Hematopoietic multipotent progenitor cell (in vitro differentiated cells): Measurements from ENCODE around the gene SMO. TPM values are rescaled to one million over a fixed set of nuclear protein-coding genes. Genes with fewer than 3 reads are reported as not detected.

Experiments
- DNase-seq, 3 donors: peaks; one replicate each; pipeline ENCODE4 v3.0.0-alpha.2; 2011 to 2015; ENCODE audit warnings: low read depth in 2 of 3, low spot score in 2 of 3
- total RNA-seq: library from RNA; depleted of rRNA; stranded (reverse); fragments of >200 nt; gene quantifications from one replicate; pipeline ENCODE4 v1.2.3, GENCODE V29; 2012

The SMO gene
- total RNA-seq, result 33.1 TPM

DNA sequence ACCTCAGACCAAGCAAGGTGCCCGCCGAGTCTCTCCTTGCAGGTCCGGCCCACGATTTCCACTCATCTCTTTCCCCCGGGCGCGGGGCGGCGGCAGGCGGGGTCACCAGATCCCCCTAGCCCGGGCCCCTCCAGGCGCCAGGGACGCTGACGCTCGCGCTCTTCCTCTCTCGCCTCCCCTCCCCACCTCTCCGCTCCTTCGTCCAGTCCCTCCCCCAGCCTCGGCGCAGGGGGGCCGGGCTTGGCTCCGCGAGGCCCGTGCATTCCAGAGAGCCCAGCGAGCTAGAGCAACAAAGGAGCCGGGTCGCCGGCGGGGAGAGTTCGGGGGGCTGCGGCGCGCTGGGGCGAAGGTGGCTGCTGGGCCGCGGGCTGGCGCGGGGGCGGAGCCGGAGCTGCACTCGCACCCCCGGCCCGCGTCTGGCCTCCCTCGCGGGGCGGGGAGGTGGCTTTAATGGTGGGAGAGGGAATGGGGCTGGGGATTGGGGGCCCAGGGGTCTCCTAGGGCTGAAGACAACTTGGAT lies at the start of gene SMO:
SMO (plus strand) TSS at position 262 of the 520 bp plus-strand sequence. CDS start 519 bp downstream, outside the sequence.
- DNase-seq, result peak in 2 of 3 donors; percentile 50 to 60

DNA sequence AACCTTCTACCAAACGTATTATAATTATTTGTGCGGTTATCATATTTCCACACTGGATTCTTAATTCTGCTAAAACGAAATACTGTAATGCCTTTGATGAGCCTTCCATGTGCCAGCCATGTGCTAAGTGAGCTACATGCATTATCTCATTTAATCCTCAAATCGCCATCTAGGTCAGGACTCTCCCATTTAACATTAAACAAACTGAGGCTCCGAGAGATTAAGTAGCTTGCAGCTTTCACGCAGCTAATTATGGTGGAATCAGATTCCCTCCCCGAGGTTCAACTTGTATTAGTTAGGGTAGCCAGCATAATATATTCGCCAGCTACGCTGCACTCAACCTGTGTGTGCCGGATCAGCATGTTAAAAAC lies 44.7 kb upstream of the SMO start:
- DNase-seq, result no peak

DNA sequence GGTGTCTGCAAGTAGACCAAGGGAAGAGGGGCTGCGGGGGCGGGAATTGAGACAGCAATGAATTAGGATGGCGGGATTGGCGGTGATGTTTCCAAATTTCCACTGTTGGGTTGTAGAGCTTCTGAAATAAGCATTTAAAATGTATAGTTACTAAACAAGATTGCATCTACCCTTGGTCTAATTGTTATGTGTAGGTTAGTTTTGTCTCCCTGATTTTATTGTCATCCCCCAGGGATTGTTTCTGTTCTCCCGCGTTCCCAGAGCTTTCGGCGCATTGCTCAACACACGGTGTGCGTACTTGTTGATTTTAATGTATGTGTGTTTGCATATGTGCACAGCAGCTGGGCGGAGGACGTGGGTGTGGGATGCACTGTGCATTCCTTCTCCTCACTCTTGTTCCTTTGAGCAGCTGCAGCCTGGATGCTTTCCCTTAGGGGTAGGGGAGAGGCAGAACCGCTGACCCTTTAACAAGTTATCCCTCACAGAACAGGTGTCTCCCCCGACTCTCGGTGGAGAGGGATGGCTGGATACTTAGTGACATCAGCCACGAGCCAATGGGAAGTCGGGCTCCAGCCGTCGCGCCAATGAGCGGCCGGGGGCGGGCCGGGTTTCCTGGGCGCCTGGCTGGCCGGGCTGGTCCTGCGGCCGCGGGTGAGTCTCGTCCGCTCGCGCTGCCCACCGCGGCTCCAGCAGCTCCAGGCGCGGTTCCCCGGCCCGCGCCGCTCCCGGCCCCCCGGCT lies 44.2 kb upstream of the SMO start, which contains the start of gene TSPAN33:
TSPAN33 (plus strand) TSS at position 613 of the 739 bp plus-strand sequence. CDS start 274 bp downstream, outside the sequence.
- peak in 1 of 3 donors; percentile 52 for DNase-seq

DNA sequence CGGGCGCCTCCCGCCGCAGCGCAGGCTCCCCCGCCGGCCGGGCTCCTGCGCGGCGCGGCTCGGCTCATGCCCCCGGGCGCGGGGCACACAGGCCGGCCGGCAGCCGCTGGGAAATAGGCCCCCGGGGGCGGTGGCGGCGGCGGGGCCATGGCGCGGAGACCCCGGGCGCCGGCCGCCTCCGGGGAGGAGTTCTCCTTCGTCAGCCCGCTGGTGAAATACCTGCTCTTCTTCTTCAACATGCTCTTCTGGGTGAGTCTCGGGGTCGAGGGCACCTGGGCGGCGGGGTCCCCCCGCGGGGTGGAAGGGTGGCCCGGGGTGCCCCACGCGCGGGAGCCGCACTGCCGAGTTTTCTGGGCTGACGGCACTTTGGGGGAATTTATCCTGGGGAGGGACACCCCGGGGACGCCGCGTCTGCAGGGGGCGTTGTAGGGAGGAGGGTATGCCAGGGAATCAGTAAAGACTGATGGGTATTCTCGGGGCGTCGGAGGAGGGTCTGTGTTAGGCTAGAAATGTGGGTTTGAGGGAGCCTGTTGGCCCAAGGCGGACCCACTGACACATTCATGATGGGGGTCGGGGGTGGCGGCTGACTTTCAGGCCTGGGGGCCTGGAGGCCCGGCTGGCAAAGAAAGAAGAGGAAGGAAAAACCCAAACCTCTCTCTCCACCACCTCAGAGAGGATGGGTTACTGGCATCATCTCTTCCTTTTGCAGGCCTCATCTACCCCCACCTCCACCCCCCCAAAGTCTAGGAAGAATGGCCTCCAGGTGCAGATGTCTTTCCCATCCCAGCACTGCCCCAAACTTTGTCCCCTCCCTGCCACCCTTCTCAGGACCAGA lies 43.4 kb upstream of the SMO start:
- no peak for DNase-seq

DNA sequence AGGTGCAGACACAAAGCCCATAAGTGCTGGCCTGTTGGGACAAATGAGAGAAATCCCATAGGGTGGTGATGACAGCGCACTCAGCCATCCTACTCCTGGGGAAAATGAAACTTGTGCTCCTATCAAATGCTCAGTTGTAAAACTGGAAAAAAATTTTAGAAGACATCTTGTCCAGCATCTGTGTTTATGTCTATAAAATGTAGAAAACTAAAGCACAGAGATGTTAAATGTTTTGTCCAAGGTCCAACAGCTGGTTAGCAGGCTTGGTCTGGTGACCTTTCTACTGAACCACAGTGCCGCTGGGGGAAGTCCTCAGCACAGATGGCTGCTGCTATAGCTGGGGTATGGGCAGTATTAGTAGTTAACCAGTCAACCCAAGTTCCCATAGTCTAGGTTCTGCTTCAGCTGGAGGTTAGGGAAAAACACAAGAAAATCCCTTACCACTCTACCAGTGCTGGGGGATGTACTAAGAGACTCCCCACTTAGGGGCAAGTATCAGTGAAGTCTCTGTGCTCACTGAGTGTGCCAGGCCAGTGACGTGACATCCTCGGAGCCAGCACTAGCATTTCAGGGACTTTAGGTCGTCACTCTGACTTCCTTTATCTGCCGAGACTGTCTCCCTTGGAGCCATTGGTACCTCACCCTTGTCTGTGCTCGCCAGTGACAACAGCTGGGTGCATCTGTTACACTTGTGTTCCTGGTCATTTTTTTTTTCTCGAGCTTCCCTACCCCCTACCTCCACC lies 42.0 kb upstream of the SMO start:
- DNase-seq, result no peak

DNA sequence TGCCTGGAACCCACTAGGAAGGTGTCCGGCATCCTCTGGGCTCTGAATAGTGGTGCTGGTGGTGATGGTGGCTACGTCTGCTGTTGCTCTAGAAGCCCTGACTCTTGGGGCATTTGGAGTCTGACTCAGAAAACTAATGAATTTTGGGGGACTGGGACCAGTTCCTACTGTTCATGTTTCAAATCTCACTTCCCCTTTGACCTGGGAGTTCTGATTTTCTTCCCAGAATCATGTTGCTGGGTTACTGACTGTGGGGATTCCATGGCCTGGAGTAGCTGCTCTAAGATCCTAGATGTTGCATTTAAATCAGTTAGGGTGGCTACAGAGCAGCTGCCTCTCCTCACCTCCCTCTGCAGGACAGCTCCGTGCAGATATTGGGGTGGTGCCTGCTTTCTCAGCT lies 40.7 kb upstream of the SMO start:
- no peak for DNase-seq

DNA sequence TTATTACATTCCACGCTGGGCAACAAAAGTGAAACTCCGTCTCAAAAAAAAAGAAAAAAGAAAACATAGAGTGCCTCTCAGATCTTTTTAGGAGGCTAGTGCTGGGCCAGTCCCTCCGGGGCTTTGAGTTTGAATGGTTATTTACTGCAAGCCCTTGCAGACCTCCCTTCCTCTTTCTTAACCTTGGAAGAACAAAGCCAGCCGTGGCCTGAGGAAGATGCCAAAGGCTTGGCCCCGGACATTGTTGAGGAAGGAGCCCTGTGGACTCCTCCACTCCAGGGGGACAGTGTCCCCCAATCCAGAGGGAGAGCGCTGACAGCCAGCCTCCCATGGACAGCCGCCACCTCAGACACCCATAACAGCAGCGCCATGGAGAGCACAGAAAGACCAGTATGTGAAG lies 38.9 kb upstream of the SMO start:
- DNase-seq, result peak in 1 of 3 donors; percentile 30

DNA sequence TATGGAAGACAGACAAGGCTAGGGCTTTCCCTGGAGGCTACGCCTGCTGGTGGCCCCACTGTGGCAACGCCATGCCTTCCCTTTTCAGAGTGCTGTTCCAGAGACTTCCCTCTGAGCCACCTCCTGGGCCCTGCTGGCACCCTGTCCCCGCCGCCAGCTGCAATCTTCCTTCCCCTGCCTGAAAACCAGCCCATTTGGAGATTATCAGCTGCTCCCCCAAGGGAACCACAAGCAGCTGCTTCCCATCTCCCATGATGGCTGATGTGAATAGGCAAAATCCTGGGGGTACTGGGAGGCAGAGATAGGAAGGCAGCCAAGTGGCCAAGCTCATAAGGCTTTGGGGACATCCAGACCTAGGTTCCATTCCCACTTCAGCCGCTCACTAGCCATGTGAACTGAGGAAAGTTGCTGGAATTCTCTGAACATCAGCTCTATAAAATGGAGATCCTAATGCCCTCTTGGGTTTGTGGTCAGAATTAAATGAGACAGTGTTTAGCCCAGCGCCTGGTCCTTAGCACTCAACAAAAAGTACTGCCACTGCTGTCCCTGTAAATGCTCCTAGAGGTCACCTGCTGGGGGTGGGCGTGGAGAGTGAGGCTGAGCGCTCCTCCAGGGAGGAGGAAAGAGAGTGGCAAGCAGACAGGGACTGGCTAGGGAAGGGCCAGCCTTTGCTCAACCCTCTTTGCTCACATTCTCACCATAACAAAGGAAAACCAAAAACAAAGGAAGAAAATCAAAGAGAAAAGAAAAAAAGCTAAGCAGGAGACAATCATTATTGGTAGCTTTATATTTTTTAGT lies 38.0 kb upstream of the SMO start:
- DNase-seq, result peak in 2 of 3 donors; percentile 85 to 95

DNA sequence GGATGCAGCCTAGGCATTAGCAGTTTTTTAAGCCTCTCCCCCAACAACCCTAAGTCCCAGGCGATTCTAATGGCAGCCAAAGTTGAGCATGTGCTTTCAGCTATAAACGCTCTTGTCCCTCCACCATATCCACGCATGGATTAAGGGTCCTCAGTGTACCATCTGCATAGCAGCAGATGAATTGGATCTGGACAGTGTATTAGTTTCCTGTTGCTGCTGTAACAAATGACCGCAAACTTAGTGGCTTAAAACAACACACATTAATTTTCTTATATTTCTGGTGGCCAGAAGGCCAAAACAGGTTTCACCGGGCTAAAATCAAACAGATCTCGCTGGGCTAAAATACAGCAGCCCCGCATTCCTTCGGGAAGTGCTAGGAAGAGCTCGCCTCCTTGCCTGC lies 30.8 kb upstream of the SMO start:
- DNase-seq, result no peak

DNA sequence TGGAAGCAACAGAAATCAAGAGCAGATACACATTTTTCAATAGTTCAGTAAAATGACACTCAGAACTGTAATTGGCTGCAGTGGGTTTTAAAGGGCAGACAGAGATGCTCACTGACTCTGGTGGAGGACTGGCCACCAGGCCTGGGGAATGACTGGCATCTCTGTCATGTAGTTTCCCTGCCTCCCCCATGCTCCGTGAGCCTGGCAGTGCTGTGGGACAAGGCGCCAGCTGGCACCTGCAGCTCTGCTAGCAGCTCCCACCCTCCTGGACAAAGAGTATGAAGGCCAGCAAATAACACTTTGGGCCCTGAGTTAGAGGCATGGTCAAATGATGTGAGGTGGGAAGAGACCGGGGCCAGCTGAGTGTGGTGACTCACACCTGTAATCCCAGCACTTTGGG lies 28.9 kb upstream of the SMO start:
- DNase-seq, result no peak

DNA sequence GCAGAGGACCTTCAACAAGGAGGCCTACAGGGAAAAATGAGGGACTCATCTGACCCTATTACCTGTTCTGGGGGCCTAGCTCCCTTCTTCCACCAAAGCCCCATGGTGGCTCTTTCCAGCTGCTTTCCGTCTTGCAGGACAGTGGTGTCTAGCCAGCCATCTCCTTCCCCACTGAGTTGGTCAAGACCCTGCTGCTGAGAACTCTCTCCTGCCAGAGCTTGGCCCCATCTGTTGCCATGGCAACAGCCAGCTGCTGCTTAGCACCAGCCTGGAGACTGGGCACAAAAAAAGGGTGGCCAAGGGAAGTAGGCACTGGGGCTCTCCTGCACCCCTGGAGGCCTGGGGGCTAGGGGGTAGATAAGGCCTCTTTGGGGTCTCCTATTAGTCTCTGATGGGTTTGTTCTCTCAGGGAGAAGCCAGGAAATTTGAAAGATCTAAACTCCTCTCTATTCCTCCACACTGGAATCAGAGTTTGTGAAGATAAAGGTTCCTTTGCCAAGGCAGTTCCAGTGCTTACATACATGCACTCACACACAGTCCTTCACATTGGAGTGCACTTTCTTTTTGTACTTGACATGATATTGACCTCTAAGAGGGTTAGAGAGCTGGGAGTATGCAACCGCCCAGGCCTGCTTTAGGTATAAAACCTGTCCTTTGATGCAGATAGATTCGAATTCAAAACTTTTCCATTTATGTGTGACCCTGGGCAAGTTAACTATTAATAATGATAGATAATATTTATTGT lies 28.1 kb upstream of the SMO start:
- no peak for DNase-seq

DNA sequence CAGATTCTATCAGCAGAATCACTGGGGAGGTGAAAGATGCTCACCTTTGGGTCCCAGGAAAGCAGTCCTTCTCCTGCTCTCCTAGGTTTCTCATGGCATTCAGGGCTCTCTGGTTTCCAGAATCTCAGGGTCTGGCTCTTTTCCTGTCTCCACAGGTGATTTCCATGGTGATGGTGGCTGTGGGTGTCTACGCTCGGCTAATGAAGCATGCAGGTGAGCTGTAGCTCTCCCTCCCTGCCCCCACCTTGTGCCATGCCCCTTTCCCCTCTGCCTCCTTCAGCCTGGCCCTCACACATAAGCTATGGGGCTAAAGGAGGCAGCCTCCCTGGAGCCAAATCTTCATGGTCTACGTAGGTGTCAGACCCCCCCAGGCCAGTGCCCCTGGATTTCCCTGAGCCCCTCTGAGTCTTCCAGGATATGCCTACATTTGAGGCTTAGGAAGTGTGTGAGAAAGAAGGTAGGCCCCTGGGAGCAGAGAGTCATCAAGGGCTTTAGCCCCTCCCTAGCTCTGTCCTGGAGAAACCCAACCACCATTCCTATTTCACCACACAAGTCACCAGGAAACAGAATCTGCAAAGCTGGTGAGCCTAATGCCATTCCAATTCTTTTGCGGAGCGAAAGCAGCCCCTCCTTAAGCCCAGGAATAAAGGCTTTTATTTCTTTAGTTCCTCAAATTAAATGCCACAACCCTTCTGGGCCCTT lies 26.8 kb upstream of the SMO start:
- no peak for DNase-seq

DNA sequence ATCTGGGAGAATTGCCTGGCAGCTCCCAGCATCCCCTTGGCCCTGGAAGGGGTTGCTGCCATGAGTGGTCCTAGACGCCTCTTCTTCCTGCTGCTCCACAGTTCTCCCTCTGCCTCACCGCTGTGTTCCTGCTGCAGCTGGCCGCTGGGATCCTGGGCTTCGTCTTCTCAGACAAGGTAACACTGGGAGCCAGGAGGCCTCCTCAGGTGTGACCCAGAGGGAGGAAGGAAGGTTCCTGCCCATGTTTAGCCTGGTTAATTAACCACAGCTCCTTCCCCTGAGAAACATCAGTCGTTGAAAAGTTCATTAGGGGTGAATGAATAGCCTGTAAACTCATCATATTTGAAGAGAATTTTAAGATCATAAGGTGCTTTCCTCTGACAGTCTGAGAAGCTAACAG lies 25.7 kb upstream of the SMO start:
- DNase-seq, result no peak

DNA sequence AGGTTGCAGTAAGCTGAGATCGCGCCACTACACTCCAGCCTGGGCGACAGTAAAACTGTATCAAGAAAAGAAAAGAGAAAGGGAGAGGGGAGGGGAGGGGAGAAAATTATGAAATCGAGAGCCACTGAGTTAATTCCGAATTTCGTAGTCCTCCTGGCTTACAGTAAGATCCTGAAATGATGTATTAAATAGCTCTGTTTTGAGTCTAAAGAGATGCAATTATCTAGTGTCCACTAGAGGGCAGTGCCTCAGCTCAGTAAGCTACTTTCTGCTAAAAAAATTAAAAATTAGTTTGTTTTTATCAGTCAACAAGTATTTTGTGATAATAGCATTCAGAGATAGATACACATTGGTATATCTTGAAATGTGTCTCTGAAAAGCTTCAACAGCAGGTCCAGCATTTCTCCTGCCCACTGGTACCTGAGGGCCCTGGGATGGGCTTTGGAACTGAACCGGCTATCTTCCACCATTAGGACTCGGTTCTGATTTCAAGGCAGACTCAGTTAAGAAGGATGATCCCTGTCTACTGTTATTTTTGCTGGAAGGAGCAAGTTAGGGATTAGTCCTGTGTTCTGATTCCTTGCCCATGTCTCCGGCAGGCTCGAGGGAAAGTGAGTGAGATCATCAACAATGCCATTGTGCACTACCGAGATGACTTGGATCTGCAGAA lies 24.4 kb upstream of the SMO start:
- DNase-seq, result peak in 1 of 3 donors; percentile 73

DNA sequence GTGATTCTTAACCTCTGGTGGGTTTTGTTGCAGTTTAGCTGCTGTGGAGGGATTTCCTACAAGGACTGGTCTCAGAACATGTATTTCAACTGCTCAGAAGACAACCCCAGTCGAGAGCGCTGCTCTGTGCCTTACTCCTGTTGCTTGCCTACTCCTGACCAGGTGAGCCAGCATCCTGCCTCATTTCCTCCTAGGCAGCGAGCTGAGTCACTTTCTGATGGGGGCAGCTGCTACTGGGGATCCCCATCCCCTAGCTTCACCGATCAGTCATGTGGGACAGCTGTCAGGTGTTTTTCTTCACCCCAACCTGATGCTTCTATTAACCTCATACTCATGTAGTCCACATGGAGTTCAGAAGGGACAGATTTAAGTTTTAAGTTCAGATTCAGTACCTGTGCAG lies 21.7 kb upstream of the SMO start:
- DNase-seq, result no peak

DNA sequence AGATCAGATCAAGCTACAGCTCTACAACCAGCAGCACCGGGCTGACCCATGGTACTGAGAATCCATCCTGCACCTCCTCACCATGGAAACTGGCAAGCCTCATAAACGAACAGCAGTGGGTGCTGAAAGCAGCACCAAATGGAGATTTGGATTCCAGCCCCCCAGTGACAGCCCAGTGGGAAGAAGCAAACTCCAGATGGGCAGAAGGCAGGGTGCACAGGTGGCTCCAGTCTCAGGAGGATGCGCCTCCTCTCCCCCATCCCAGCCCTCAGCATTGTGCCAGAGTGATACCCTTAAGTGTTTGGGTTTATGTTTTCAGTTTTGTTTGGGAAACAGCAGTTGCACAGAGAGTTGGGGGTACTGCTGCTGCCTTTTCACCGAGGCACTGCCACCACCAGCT lies 20.6 kb upstream of the SMO start:
- DNase-seq, result no peak

DNA sequence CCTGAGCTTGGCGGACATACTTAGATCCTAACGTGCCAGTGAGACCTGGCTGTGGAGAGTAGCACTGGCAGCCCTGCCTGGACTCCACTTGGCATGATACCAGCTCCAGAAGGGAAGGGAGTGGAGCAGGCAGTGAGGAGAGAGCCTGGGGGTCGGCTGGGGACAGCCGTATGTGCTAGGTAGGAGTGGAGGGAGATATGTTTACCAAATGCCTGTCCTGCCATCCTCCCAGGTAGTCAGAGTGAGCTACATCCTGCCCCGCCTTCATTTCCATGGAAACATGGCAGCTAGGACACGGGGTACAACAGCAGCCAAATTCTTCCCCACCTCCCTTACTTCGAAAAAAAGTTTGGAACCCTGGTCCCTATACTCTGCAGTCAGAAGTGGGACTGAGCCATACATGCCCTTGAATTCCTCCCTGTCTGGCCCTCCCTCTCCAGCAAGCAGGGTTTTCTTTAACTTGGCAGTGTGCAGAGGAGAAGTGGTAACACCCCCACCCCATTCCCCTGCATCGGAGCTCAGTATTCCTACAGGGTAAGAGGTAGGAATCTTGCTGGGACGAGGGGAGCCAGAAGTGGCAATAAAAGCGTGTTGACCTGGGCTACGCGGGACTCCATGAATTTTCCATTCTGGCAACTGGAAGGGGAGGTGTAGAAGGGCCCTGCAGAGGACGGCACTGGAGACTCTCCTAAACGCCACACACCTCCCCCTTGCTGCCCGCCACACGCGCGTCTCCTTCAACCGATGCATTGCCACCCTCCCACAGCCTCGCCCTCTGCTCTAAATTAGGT lies 20.0 kb upstream of the SMO start:
- DNase-seq, result no peak
